ENCODE results near the gene CLDN2. TPM values are rescaled to one million over a fixed set of nuclear protein-coding genes. Genes with fewer than 3 reads are reported as not detected.

The CLDN2 gene
- total and polyA plus RNA-seq, 11 donors: not detected

- WGBS, 4 donors: 71 to 89% (median 75%) methylated on average over 1 of the region's 1 CpG
- no peak for DNase-seq
- Histone ChIP-seq H3K27ac (no peak within 1 kb of the TSS), H3K9me3 (no peaks in the 10 kb centered on the region), H3K36me3 (no peaks in the 10 kb centered on the region), H3K27me3 (peaks cover 0 to 4% (median 0%) of the 10 kb centered on the region in 9 donors), H3K4me1 (no peaks in the 10 kb centered on the region), H3K4me3 (no peak within 1 kb of the TSS)
- intact Hi-C loops (cut with DNase I): loop anchor here in 1 of 10 donors (10.0 kb wide), 1 partner anchor 51 kb away; no protein-coding TSS in a partner anchor
- TF ChIP-seq POLR2A (IDR thresholded peaks at IDR 0.05) (no peak), CTCF (IDR thresholded peaks at IDR 0.05) (no peak)
- no peak for ATAC-seq
Measured at GRCh38 chrX:106903291-106903824, 16.8 kb upstream of the CLDN2 start, which contains the start of gene RIPPLY1. RIPPLY1 (minus strand) TSS chrX:106903341; CDS start chrX:106903287, 54 bp downstream.

- no peak overlapping the region for H3K27ac ChIP-seq
- intact Hi-C loops (cut with DNase I): loop anchor here in 1 of 10 donors (10.0 kb wide), 1 partner anchor 51 kb away; no protein-coding TSS in a partner anchor
- H3K4me1 ChIP-seq: no peaks in the 10 kb centered on the region
- TF ChIP-seq POLR2A (IDR thresholded peaks at IDR 0.05): no peak
- no peak for TF ChIP-seq CTCF (IDR thresholded peaks at IDR 0.05)
- no peaks in the 10 kb centered on the region for H3K9me3 ChIP-seq
- ATAC-seq (peak in 2 of 4 donors; percentile 35 to 37), DNase-seq (no peak)
- no peaks in the 10 kb centered on the region for H3K36me3 ChIP-seq
- H3K27me3 ChIP-seq: peaks cover 0 to 4% (median 0%) of the 10 kb centered on the region in 9 donors
- no peak overlapping the region for H3K4me3 ChIP-seq
- 56 to 81% (median 65%) methylated on average over 3 to 5 of the region's 5 CpGs for WGBS, 4 donors
Measured at GRCh38 chrX:106903856-106904528, 16.2 kb upstream of the CLDN2 start.

GRCh38 chrX:106905064-106905708 lies 15.0 kb upstream of the CLDN2 start:
- DNase-seq (no peak), ATAC-seq (peak in 2 of 4 donors; percentile 54 to 86)
- intact Hi-C loops (cut with DNase I): loop anchor here in 2 of 10 donors (5.0 to 10.0 kb wide), 2 partner anchors 42 to 50 kb away; no protein-coding TSS in a partner anchor
- H3K36me3 ChIP-seq: no peaks in the 10 kb centered on the region
- TF ChIP-seq POLR2A (IDR thresholded peaks at IDR 0.05) (no peak), CTCF (IDR thresholded peaks at IDR 0.05) (no peak)
- no peak overlapping the region for H3K4me3 ChIP-seq
- H3K9me3 ChIP-seq: no peaks in the 10 kb centered on the region
- H3K4me1 ChIP-seq: no peaks in the 10 kb centered on the region
- H3K27me3 ChIP-seq: peaks cover 0 to 4% (median 0%) of the 10 kb centered on the region in 9 donors
- 68 to 84% (median 82%) methylated on average over 5 of the region's 5 CpGs for WGBS, 4 donors
- no peak overlapping the region for H3K27ac ChIP-seq

- no peak for DNase-seq
- no peak for TF ChIP-seq CTCF (IDR thresholded peaks at IDR 0.05)
- no peak for TF ChIP-seq POLR2A (IDR thresholded peaks at IDR 0.05)
- ATAC-seq: no peak
- Histone ChIP-seq H3K27me3 (no peaks in the 10 kb centered on the region), H3K27ac (no peak overlapping the region), H3K36me3 (no peaks in the 10 kb centered on the region), H3K4me3 (no peak overlapping the region), H3K9me3 (no peaks in the 10 kb centered on the region), H3K4me1 (no peaks in the 10 kb centered on the region)
- 41 to 56% (median 54%) methylated on average over 6 of the region's 6 CpGs for WGBS, 4 donors
- intact Hi-C loops (cut with DNase I): loop anchor here in 2 of 10 donors (5.0 to 10.0 kb wide), 2 partner anchors 41 to 48 kb away; no protein-coding TSS in a partner anchor
Measured at GRCh38 chrX:106906361-106906760, 13.8 kb upstream of the CLDN2 start.
